CD14-positive monocyte (primary cell): Measurements from ENCODE around the gene TEX38. TPM values are rescaled to one million over a fixed set of nuclear protein-coding genes. Genes with fewer than 3 reads are reported as not detected.

Experiments used
- DNase-seq, 3 donors: peaks; one replicate each; pipeline ENCODE4 v3.0.0-alpha.2; 2011 to 2022
- H2AFZ ChIP-seq: 2 replicates; pipeline ENCODE4 v1.6.0; 2012; ENCODE audit warnings: mild to moderate bottlenecking, low read depth, low read length, inconsistent platforms; ENCODE audit not compliant: insufficient read depth, poor library complexity, severe bottlenecking
- H3K27ac ChIP-seq, 2 donors: 1 replicate in 1 of 2; 2 replicates in 1 of 2; pipeline ENCODE4 v1.5.1; 2012 to 2013; ENCODE audit warnings: low read length in 2 of 2, control low read depth in 1 of 2, inconsistent platforms in 1 of 2, low read depth in 1 of 2, mild to moderate bottlenecking in 1 of 2
- H3K27me3 ChIP-seq, 2 donors: one replicate each; pipeline versions ENCODE4 v1.6.0 to v1.6.1; 2011 to 2013; ENCODE audit warnings: low read length in 2 of 2; ENCODE audit not compliant: control insufficient read depth in 2 of 2, insufficient read depth in 2 of 2
- H3K36me3 ChIP-seq, 2 donors: replicated peaks in 1 of 2; 1 replicate in 1 of 2; 2 replicates in 1 of 2; pipeline versions ENCODE4 v1.5.1 to v1.6.1; 2012 to 2013; ENCODE audit warnings: low read length in 2 of 2, control low read depth in 1 of 2, inconsistent platforms in 1 of 2, mild to moderate bottlenecking in 1 of 2; ENCODE audit not compliant: insufficient read depth in 2 of 2, control insufficient read depth in 1 of 2
- H3K4me1 ChIP-seq, 2 donors: 1 replicate in 1 of 2; 2 replicates in 1 of 2; pipeline versions ENCODE4 v1.5.1 to v1.6.1; 2012 to 2013; ENCODE audit warnings: low read length in 2 of 2, control low read depth in 1 of 2, inconsistent platforms in 1 of 2, mild to moderate bottlenecking in 1 of 2, moderate library complexity in 1 of 2; ENCODE audit not compliant: insufficient read depth in 2 of 2, control insufficient read depth in 1 of 2
- H3K4me2 ChIP-seq: replicated peaks from 2 replicates; pipeline ENCODE3; 2012; ENCODE audit warnings: low read length, moderate library complexity, mild to moderate bottlenecking; ENCODE audit not compliant: poor library complexity, severe bottlenecking; ENCODE audit errors: extremely low read depth
- H3K4me3 ChIP-seq, 3 experiments: fragments of 200-600 bp in 1 of 3; sonication (generic) in 1 of 3; replicated peaks in 1 of 3; 1 replicate in 2 of 3; 2 replicates in 1 of 3; pipeline ENCODE4 v1.5.1; 2011 to 2013; ENCODE audit warnings: low read length in 3 of 3, mild to moderate bottlenecking in 3 of 3, control low read depth in 2 of 3, low read depth in 2 of 3, inconsistent platforms in 1 of 3, moderate library complexity in 1 of 3
- H3K79me2 ChIP-seq: 2 replicates; pipeline ENCODE4 v1.6.0; 2012; ENCODE audit warnings: mild to moderate bottlenecking, control low read depth, inconsistent platforms, low read length, moderate library complexity; ENCODE audit not compliant: insufficient read depth
- H3K9ac ChIP-seq: 2 replicates; pipeline ENCODE4 v1.6.0; 2017; ENCODE audit warnings: low read length, mild to moderate bottlenecking; ENCODE audit not compliant: insufficient read depth, poor library complexity, severe bottlenecking
- H3K9me3 ChIP-seq, 2 donors: replicated peaks in 1 of 2; 1 replicate in 1 of 2; 2 replicates in 1 of 2; pipeline versions ENCODE4 v1.5.1 to v1.6.1; 2012 to 2013; ENCODE audit warnings: low read length in 2 of 2, control low read depth in 1 of 2; ENCODE audit not compliant: control insufficient read depth in 1 of 2, insufficient read depth in 1 of 2
- H4K20me1 ChIP-seq: 2 replicates; pipeline ENCODE4 v1.6.0; 2012; ENCODE audit warnings: mild to moderate bottlenecking, low read length, control low read depth, moderate library complexity; ENCODE audit not compliant: insufficient read depth
- H3K27ac Mint-ChIP-seq, 7 donors: one replicate each; pipeline ENCODE4 v1.8.0; 2020; ENCODE audit warnings: mild to moderate bottlenecking in 7 of 7, mixed read lengths in 7 of 7, moderate library complexity in 6 of 7, inconsistent platforms in 2 of 7
- H3K27me3 Mint-ChIP-seq, 3 donors: one replicate each; pipeline ENCODE4 v1.8.0; 2021 to 2022; ENCODE audit warnings: low read depth in 3 of 3, mild to moderate bottlenecking in 3 of 3, mixed read lengths in 3 of 3, moderate library complexity in 3 of 3, inconsistent platforms in 1 of 3
- H3K36me3 Mint-ChIP-seq, 2 donors: one replicate each; pipeline ENCODE4 v1.8.0; 2020; ENCODE audit warnings: mixed read lengths in 2 of 2, inconsistent platforms in 1 of 2, mild to moderate bottlenecking in 1 of 2
- H3K4me1 Mint-ChIP-seq: one replicate; pipeline ENCODE4 v1.8.0; 2020; ENCODE audit warnings: mild to moderate bottlenecking, mixed read lengths
- H3K4me3 Mint-ChIP-seq, 2 donors: one replicate each; pipeline ENCODE4 v1.8.0; 2020; ENCODE audit warnings: mild to moderate bottlenecking in 2 of 2, mixed read lengths in 2 of 2, moderate library complexity in 1 of 2
- H3K9me3 Mint-ChIP-seq, 7 donors: one replicate each; pipeline ENCODE4 v1.8.0; 2020 to 2022; ENCODE audit warnings: mixed read lengths in 7 of 7, mild to moderate bottlenecking in 6 of 7, moderate library complexity in 6 of 7, inconsistent platforms in 2 of 7
- CTCF ChIP-seq: fragments of 200-600 bp; IDR thresholded peaks from one replicate; pipeline ENCODE4 v1.8.0; 2022; ENCODE audit warnings: antibody characterized with exemption, mild to moderate bottlenecking
- WGBS: methylation state at CpG from one replicate; pipeline ENCODE4 v1.1.5; 2013; ENCODE audit warnings: missing lambda C conversion rate; ENCODE audit not compliant: insufficient coverage; 5-methylcytosine and 5-hydroxymethylcytosine counted together
- intact Hi-C, 2 donors: fragments of 100-400 bp; cut with micrococcal nuclease; formaldehyde crosslinking; loops; one replicate each; pipeline versions ENCODE4 v1.15.0 to v1.15.1; 2023
- polyA plus RNA-seq, 3 donors: library from polyadenylated mRNA; depleted of rRNA in 1 of 3; unstranded in 2 of 3; stranded (reverse) in 1 of 3; fragments of 300-500 nt in 2 of 3; fragments of >200 nt in 1 of 3; fragmentation: Illumina TruSeq in 2 of 3; gene quantifications; 1 replicate in 2 of 3; 2 replicates in 1 of 3; pipeline ENCODE4 v1.2.3, GENCODE V29; 2012 to 2021

Gene TEX38
- polyA plus RNA-seq, 3 donors = not detected

GRCh38 chr1:46647611-46648010 is 24.0 kb upstream of the TEX38 start:
- Histone ChIP-seq H3K4me1 (no peaks in the 10 kb centered on the region), H4K20me1 (no peaks in the 10 kb centered on the region), H3K27me3 (no peaks in the 10 kb centered on the region), H3K79me2 (no peaks in the 10 kb centered on the region), H3K9ac (no peak overlapping the region), H2AFZ (no peak overlapping the region), H3K36me3 (peaks cover 24 to 57% of the 10 kb centered on the region in 2 donors), H3K4me2 (no peak overlapping the region), H3K9me3 (peaks cover 0 to 9% of the 10 kb centered on the region in 2 donors), H3K4me3 (no peak overlapping the region), H3K27ac (no peak overlapping the region)
- H3K4me3 Mint-ChIP-seq = no peak overlapping the region
- H3K27ac Mint-ChIP-seq = no peak overlapping the region
- intact Hi-C loops = no loop called here
- TF ChIP-seq CTCF = no peak
- no CpG with 5 or more reads among the region's 3 CpGs for WGBS
- no peak for DNase-seq
- H3K36me3 Mint-ChIP-seq = peaks cover 41 to 56% of the 10 kb centered on the region in 2 donors
- H3K27me3 Mint-ChIP-seq = no peaks in the 10 kb centered on the region
- no peaks in the 10 kb centered on the region for H3K4me1 Mint-ChIP-seq
- peaks cover 0 to 11% (median 7%) of the 10 kb centered on the region in 7 donors for H3K9me3 Mint-ChIP-seq

- no peak overlapping the region for H3K27ac ChIP-seq
- no peaks in the 10 kb centered on the region for H3K27me3 ChIP-seq
- Mint-ChIP-seq H3K27ac (no peak overlapping the region), H3K27me3 (no peaks in the 10 kb centered on the region), H3K4me1 (no peaks in the 10 kb centered on the region), H3K9me3 (peaks cover 0 to 15% (median 8%) of the 10 kb centered on the region in 7 donors), H3K4me3 (no peak overlapping the region), H3K36me3 (peaks cover 56 to 66% of the 10 kb centered on the region in 2 donors)
- no peak overlapping the region for H3K4me3 ChIP-seq
- no peak for TF ChIP-seq CTCF
- H3K9me3 ChIP-seq = peaks cover 0 to 9% of the 10 kb centered on the region in 2 donors
- no peak overlapping the region for H3K4me2 ChIP-seq
- intact Hi-C loops = no loop called here
- no peaks in the 10 kb centered on the region for H3K79me2 ChIP-seq
- no peaks in the 10 kb centered on the region for H4K20me1 ChIP-seq
- no peak for DNase-seq
- H3K36me3 ChIP-seq = peaks cover 28 to 62% of the 10 kb centered on the region in 2 donors
- no peak overlapping the region for H2AFZ ChIP-seq
- no peak overlapping the region for H3K9ac ChIP-seq
- H3K4me1 ChIP-seq = no peaks in the 10 kb centered on the region
- 100% methylated on average over 1 of the region's 2 CpGs for WGBS
Observed at GRCh38 chr1:46649764-46650163, 21.9 kb upstream of the TEX38 start.
